PFSK-1 (cell line): Measurements from ENCODE around the gene TSPAN14. TPM values are rescaled to one million over a fixed set of nuclear protein-coding genes. Genes with fewer than 3 reads are reported as not detected.

Experiments
- FOXP2 ChIP-seq: optimal IDR thresholded peaks from 2 replicates; pipeline ENCODE3; 2011; ENCODE audit warnings: borderline replicate concordance, control low read depth, inconsistent platforms; ENCODE audit not compliant: insufficient read depth; ENCODE audit errors: extremely low read length, extremely low read depth
- POLR2AphosphoS5 ChIP-seq: IDR thresholded peaks from 2 replicates; pipeline ENCODE4 v1.6.1; 2012; ENCODE audit warnings: low read depth, mild to moderate bottlenecking, control low read depth, low read length, moderate library complexity
- REST ChIP-seq, 2 experiments: IDR thresholded peaks; 2 replicates each; pipeline versions ENCODE4 v1.6.1 to v1.8.0; 2011 to 2012; ENCODE audit warnings: low read depth in 2 of 2, low read length in 2 of 2, control low read depth in 1 of 2, inconsistent platforms in 1 of 2, mild to moderate bottlenecking in 1 of 2, moderate library complexity in 1 of 2; ENCODE audit not compliant: insufficient read depth in 1 of 2
- SIN3A ChIP-seq: IDR thresholded peaks from 2 replicates; pipeline ENCODE4 v1.6.1; 2012; ENCODE audit warnings: mild to moderate bottlenecking, low read length, moderate library complexity, borderline replicate concordance; ENCODE audit not compliant: insufficient read depth
- TAF1 ChIP-seq: IDR thresholded peaks from 2 replicates; pipeline ENCODE4 v1.6.1; 2012; ENCODE audit warnings: low read length, control low read depth, borderline replicate concordance; ENCODE audit not compliant: insufficient read depth
- polyA plus RNA-seq: library from polyadenylated mRNA; unstranded; fragments of >200 nt; gene quantifications from one replicate; pipeline ENCODE4 v1.2.1, GENCODE V29; 2012; ENCODE audit warnings: low read depth, missing spikeins; ENCODE audit not compliant: insufficient read length

Gene TSPAN14
- polyA plus RNA-seq: 77.7 TPM

GRCh38 chr10:80453842-80454512 lies at the start of gene TSPAN14:
Gene TSPAN14, plus strand, starts transcription at chr10:80454310. Its CDS starts 34,924 bp downstream, at chr10:80489234.
- TF ChIP-seq REST (IDR thresholded peaks at IDR 0.05; ENCODE audit: insufficient read depth in 1 of 2, low read depth in 2 of 2, low read length in 2 of 2): no peak
- TF ChIP-seq SIN3A: no peak
- TF ChIP-seq POLR2AphosphoS5: peak; percentile 59; the same call in 1 of the 2 replicates
- peak; percentile 20 for TF ChIP-seq FOXP2
- TF ChIP-seq TAF1: no peak

- TF ChIP-seq SIN3A: no peak
- TF ChIP-seq FOXP2: no peak
- no peak for TF ChIP-seq POLR2AphosphoS5
- TF ChIP-seq TAF1: no peak
- TF ChIP-seq REST (IDR thresholded peaks at IDR 0.05; ENCODE audit: insufficient read depth in 1 of 2, low read depth in 2 of 2, low read length in 2 of 2): no peak
Measured at GRCh38 chr10:80405035-80405434, 49.1 kb upstream of the TSPAN14 start.

GRCh38 chr10:80405626-80406025 lies 48.5 kb upstream of the TSPAN14 start:
- TF ChIP-seq REST (IDR thresholded peaks at IDR 0.05; ENCODE audit: insufficient read depth in 1 of 2, low read depth in 2 of 2, low read length in 2 of 2): no peak
- no peak for TF ChIP-seq FOXP2
- TF ChIP-seq SIN3A: no peak
- no peak for TF ChIP-seq TAF1
- TF ChIP-seq POLR2AphosphoS5: no peak

GRCh38 chr10:80406204-80406603 lies 47.9 kb upstream of the TSPAN14 start:
- TF ChIP-seq SIN3A (no peak), REST (IDR thresholded peaks at IDR 0.05; ENCODE audit: insufficient read depth in 1 of 2, low read depth in 2 of 2, low read length in 2 of 2) (no peak), POLR2AphosphoS5 (no peak), TAF1 (no peak), FOXP2 (no peak)
